Forelimb muscle (tissue), 1 donor: ENCODE results near the gene HTR1A. TPM values are rescaled to one million over a fixed set of nuclear protein-coding genes. Genes with fewer than 3 reads are reported as not detected.

Experiments used
- polyA plus RNA-seq: library from polyadenylated mRNA; unstranded; fragments of 120-200 nt; gene quantifications from one replicate; pipeline ENCODE4 v1.2.1, GENCODE V29; 2013; ENCODE audit not compliant: insufficient read length

The HTR1A gene
- polyA plus RNA-seq, 1 donor: not detected

Other genes with a start within 250 kb of the HTR1A start
- gene RNF180, start 203.4 kb upstream of the HTR1A start, polyA plus RNA-seq: 1.6 TPM